HEK293 (cell line): ENCODE measurements around the gene MEGF8.
A peak's percentile ranks its signal among the peaks of the same experiment; 100 is the strongest.

ENCODE experiments used
- HOXD13 ChIP-seq: sonication (generic); formaldehyde crosslinking; IDR thresholded peaks from 2 replicates; pipeline ENCODE4 v1.8.0; 2022; ENCODE audit warnings: missing genetic modification reagents, borderline replicate concordance
- KLF1 ChIP-seq: fragments of 450-650 bp; formaldehyde crosslinking; IDR thresholded peaks from 2 replicates; pipeline ENCODE4 v1.5.1; 2016; ENCODE audit warnings: missing biosample characterization, missing genetic modification characterization
- SP2 ChIP-seq: fragments of 450-650 bp; formaldehyde crosslinking; IDR thresholded peaks from 2 replicates; pipeline ENCODE4 v1.5.1; 2016; ENCODE audit warnings: missing biosample characterization, missing genetic modification characterization
- ZBTB20 ChIP-seq: fragments of 450-650 bp; formaldehyde crosslinking; IDR thresholded peaks from 2 replicates; pipeline ENCODE4 v1.5.1; 2016; ENCODE audit warnings: missing biosample characterization, missing genetic modification characterization
- ZNF266 ChIP-seq: fragments of 450-650 bp; formaldehyde crosslinking; IDR thresholded peaks from 2 replicates; pipeline ENCODE4 v1.5.1; 2016; ENCODE audit warnings: missing biosample characterization, missing genetic modification characterization, low read depth
- ZNF341 ChIP-seq: fragments of 450-650 bp; formaldehyde crosslinking; IDR thresholded peaks from 2 replicates; pipeline ENCODE4; 2016; ENCODE audit warnings: low read depth, missing biosample characterization, missing genetic modification characterization
- ZNF426 ChIP-seq: fragments of 450-650 bp; formaldehyde crosslinking; IDR thresholded peaks from 2 replicates; pipeline ENCODE4 v1.5.1; 2017; ENCODE audit warnings: missing biosample characterization, missing genetic modification characterization, mild to moderate bottlenecking, inconsistent platforms, moderate library complexity
- ZNF501 ChIP-seq: fragments of 450-650 bp; formaldehyde crosslinking; IDR thresholded peaks from 2 replicates; pipeline ENCODE4 v1.5.1; 2016; ENCODE audit warnings: missing biosample characterization, missing genetic modification characterization
- ZNF558 ChIP-seq: fragments of 450-650 bp; formaldehyde crosslinking; IDR thresholded peaks from 2 replicates; pipeline ENCODE4 v1.5.1; 2016; ENCODE audit warnings: missing biosample characterization, missing genetic modification characterization
- ZNF561 ChIP-seq: fragments of 450-650 bp; IDR thresholded peaks from 2 replicates; pipeline ENCODE4 v1.5.1; 2018; ENCODE audit warnings: missing biosample characterization, missing genetic modification characterization, borderline replicate concordance
- ZNF623 ChIP-seq: fragments of 450-650 bp; formaldehyde crosslinking; IDR thresholded peaks from 2 replicates; pipeline ENCODE4 v1.5.1; 2016; ENCODE audit warnings: missing biosample characterization, missing genetic modification characterization
- TF ChIP-seq, protein P1 (sequence below): fragments of 450-650 bp; formaldehyde crosslinking; IDR thresholded peaks from 2 replicates; pipeline ENCODE4 v1.5.1; 2016; ENCODE audit warnings: missing biosample characterization, missing genetic modification characterization
- TF ChIP-seq, protein P2 (sequence below): fragments of 450-650 bp; formaldehyde crosslinking; IDR thresholded peaks from 2 replicates; pipeline ENCODE4 v1.5.1; 2017; ENCODE audit warnings: missing biosample characterization, missing genetic modification characterization
- TF ChIP-seq, protein P3 (sequence below): fragments of 450-650 bp; formaldehyde crosslinking; IDR thresholded peaks from 2 replicates; pipeline ENCODE4 v1.5.1; 2016; ENCODE audit warnings: missing biosample characterization, missing genetic modification characterization
- TF ChIP-seq, protein P4 (sequence below): fragments of 450-650 bp; formaldehyde crosslinking; conservative IDR thresholded peaks from 2 replicates; pipeline ENCODE4 v1.5.1; 2016; ENCODE audit warnings: low read depth, missing biosample characterization, missing genetic modification characterization
- TF ChIP-seq, protein P5 (sequence below): sonication (generic); formaldehyde crosslinking; IDR thresholded peaks from 2 replicates; pipeline ENCODE4 v1.8.1; 2022; ENCODE audit warnings: mild to moderate bottlenecking, moderate library complexity, missing genetic modification reagents
- TF ChIP-seq, protein P6 (sequence below): fragments of 450-650 bp; formaldehyde crosslinking; IDR thresholded peaks from 2 replicates; pipeline ENCODE4 v1.5.0; 2017; ENCODE audit warnings: missing biosample characterization, missing genetic modification characterization, borderline replicate concordance
- TF ChIP-seq, protein P7 (sequence below): fragments of 450-650 bp; formaldehyde crosslinking; IDR thresholded peaks from 2 replicates; pipeline ENCODE4 v1.5.1; 2017; ENCODE audit warnings: missing biosample characterization, missing genetic modification characterization
- TF ChIP-seq, protein P8 (sequence below): fragments of 450-650 bp; formaldehyde crosslinking; IDR thresholded peaks from 2 replicates; pipeline ENCODE4 v1.5.1; 2016; ENCODE audit warnings: missing biosample characterization, missing genetic modification characterization

Gene MEGF8

DNA sequence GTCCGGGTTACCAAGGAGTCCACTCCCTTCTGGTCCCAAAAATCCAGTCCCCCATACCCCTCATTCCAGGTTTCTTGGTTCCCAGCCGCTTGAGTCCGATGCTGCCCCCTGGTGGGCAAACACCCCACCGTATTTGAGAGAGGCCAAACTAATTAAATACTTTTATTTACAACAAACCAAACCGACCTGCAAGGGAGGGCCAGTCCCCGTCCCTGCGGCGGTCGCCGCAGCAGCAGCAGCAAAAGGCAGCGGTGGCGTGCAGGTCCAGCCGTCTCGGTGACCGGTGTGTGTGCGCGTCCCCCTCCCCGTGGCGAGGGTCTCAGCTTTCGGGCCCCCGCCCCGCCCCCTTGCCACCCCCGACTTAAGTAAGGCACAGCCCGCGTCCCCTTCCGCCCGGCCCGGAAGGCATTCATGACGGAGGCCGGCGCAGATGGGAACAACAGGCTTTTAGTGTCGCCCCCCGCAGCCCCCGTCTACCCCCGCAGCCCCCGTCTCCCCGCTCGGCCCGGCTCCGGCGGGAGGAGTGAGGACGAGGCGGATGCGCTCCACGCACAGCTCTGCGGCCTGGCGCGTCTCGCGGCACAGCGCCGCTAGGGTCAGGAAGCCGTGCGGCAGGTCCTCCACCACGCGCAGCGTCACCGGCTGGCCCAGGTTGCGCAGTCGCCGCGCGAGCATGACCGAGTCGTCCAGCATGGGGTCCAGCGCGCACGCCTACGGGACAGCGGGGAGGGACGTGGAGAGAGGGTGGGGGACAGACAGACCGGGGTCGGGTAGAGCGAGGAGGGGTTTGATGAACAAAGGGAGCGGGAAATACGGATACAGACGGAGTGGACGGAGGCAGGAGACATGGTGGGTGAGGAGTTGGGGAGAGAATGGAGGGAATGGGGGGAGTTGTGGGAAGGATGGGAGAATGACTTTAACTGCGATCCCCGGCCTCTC is 76.2 kb downstream of the MEGF8 start (continued):
- TF ChIP-seq, protein P1, sequence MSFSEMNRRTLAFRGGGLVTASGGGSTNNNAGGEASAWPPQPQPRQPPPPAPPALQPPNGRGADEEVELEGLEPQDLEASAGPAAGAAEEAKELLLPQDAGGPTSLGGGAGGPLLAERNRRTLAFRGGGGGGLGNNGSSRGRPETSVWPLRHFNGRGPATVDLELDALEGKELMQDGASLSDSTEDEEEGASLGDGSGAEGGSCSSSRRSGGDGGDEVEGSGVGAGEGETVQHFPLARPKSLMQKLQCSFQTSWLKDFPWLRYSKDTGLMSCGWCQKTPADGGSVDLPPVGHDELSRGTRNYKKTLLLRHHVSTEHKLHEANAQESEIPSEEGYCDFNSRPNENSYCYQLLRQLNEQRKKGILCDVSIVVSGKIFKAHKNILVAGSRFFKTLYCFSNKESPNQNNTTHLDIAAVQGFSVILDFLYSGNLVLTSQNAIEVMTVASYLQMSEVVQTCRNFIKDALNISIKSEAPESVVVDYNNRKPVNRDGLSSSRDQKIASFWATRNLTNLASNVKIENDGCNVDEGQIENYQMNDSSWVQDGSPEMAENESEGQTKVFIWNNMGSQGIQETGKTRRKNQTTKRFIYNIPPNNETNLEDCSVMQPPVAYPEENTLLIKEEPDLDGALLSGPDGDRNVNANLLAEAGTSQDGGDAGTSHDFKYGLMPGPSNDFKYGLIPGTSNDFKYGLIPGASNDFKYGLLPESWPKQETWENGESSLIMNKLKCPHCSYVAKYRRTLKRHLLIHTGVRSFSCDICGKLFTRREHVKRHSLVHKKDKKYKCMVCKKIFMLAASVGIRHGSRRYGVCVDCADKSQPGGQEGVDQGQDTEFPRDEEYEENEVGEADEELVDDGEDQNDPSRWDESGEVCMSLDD, result peak; percentile 44; the same call in 1 of the 2 replicates
- TF ChIP-seq, protein P2, sequence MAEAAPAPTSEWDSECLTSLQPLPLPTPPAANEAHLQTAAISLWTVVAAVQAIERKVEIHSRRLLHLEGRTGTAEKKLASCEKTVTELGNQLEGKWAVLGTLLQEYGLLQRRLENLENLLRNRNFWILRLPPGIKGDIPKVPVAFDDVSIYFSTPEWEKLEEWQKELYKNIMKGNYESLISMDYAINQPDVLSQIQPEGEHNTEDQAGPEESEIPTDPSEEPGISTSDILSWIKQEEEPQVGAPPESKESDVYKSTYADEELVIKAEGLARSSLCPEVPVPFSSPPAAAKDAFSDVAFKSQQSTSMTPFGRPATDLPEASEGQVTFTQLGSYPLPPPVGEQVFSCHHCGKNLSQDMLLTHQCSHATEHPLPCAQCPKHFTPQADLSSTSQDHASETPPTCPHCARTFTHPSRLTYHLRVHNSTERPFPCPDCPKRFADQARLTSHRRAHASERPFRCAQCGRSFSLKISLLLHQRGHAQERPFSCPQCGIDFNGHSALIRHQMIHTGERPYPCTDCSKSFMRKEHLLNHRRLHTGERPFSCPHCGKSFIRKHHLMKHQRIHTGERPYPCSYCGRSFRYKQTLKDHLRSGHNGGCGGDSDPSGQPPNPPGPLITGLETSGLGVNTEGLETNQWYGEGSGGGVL (tag by site-specific recombination), result peak; percentile 49; the same call in 1 of the 2 replicates
- TF ChIP-seq, protein P3, sequence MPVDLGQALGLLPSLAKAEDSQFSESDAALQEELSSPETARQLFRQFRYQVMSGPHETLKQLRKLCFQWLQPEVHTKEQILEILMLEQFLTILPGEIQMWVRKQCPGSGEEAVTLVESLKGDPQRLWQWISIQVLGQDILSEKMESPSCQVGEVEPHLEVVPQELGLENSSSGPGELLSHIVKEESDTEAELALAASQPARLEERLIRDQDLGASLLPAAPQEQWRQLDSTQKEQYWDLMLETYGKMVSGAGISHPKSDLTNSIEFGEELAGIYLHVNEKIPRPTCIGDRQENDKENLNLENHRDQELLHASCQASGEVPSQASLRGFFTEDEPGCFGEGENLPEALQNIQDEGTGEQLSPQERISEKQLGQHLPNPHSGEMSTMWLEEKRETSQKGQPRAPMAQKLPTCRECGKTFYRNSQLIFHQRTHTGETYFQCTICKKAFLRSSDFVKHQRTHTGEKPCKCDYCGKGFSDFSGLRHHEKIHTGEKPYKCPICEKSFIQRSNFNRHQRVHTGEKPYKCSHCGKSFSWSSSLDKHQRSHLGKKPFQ, result no peak
- TF ChIP-seq, protein P4, sequence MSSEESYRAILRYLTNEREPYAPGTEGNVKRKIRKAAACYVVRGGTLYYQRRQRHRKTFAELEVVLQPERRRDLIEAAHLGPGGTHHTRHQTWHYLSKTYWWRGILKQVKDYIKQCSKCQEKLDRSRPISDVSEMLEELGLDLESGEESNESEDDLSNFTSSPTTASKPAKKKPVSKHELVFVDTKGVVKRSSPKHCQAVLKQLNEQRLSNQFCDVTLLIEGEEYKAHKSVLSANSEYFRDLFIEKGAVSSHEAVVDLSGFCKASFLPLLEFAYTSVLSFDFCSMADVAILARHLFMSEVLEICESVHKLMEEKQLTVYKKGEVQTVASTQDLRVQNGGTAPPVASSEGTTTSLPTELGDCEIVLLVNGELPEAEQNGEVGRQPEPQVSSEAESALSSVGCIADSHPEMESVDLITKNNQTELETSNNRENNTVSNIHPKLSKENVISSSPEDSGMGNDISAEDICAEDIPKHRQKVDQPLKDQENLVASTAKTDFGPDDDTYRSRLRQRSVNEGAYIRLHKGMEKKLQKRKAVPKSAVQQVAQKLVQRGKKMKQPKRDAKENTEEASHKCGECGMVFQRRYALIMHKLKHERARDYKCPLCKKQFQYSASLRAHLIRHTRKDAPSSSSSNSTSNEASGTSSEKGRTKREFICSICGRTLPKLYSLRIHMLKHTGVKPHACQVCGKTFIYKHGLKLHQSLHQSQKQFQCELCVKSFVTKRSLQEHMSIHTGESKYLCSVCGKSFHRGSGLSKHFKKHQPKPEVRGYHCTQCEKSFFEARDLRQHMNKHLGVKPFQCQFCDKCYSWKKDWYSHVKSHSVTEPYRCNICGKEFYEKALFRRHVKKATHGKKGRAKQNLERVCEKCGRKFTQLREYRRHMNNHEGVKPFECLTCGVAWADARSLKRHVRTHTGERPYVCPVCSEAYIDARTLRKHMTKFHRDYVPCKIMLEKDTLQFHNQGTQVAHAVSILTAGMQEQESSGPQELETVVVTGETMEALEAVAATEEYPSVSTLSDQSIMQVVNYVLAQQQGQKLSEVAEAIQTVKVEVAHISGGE (tag by site-specific recombination), result peak; percentile 44; the same call in 1 of the 2 replicates
- TF ChIP-seq, protein P5, sequence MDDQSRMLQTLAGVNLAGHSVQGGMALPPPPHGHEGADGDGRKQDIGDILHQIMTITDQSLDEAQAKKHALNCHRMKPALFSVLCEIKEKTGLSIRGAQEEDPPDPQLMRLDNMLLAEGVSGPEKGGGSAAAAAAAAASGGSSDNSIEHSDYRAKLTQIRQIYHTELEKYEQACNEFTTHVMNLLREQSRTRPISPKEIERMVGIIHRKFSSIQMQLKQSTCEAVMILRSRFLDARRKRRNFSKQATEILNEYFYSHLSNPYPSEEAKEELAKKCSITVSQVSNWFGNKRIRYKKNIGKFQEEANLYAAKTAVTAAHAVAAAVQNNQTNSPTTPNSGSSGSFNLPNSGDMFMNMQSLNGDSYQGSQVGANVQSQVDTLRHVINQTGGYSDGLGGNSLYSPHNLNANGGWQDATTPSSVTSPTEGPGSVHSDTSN (CRISPR knock-in tag), result 0 out of 2 replicates have a peak, but pooled peaks have one; percentile 81
- TF ChIP-seq SP2 (tag by site-specific recombination) (no peak), ZNF341 (tag by site-specific recombination) (peak; percentile 82), HOXD13 (no peak), ZNF501 (peak; percentile 40; the same call in 1 of the 2 replicates), ZNF558 (tag by site-specific recombination) (no peak), ZNF266 (tag by site-specific recombination) (peak; percentile 21; the same call in 1 of the 2 replicates), ZNF561 (peak; percentile 44; the same call in 1 of the 2 replicates), ZBTB20 (no peak; the same call in 1 of the 2 replicates), ZNF623 (tag by site-specific recombination) (no peak), KLF1 (tag by site-specific recombination) (no peak), ZNF426 (tag by site-specific recombination) (no peak)
- TF ChIP-seq, protein P6, sequence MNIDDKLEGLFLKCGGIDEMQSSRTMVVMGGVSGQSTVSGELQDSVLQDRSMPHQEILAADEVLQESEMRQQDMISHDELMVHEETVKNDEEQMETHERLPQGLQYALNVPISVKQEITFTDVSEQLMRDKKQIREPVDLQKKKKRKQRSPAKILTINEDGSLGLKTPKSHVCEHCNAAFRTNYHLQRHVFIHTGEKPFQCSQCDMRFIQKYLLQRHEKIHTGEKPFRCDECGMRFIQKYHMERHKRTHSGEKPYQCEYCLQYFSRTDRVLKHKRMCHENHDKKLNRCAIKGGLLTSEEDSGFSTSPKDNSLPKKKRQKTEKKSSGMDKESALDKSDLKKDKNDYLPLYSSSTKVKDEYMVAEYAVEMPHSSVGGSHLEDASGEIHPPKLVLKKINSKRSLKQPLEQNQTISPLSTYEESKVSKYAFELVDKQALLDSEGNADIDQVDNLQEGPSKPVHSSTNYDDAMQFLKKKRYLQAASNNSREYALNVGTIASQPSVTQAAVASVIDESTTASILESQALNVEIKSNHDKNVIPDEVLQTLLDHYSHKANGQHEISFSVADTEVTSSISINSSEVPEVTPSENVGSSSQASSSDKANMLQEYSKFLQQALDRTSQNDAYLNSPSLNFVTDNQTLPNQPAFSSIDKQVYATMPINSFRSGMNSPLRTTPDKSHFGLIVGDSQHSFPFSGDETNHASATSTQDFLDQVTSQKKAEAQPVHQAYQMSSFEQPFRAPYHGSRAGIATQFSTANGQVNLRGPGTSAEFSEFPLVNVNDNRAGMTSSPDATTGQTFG (tag by site-specific recombination), result no peak
- TF ChIP-seq, protein P7, sequence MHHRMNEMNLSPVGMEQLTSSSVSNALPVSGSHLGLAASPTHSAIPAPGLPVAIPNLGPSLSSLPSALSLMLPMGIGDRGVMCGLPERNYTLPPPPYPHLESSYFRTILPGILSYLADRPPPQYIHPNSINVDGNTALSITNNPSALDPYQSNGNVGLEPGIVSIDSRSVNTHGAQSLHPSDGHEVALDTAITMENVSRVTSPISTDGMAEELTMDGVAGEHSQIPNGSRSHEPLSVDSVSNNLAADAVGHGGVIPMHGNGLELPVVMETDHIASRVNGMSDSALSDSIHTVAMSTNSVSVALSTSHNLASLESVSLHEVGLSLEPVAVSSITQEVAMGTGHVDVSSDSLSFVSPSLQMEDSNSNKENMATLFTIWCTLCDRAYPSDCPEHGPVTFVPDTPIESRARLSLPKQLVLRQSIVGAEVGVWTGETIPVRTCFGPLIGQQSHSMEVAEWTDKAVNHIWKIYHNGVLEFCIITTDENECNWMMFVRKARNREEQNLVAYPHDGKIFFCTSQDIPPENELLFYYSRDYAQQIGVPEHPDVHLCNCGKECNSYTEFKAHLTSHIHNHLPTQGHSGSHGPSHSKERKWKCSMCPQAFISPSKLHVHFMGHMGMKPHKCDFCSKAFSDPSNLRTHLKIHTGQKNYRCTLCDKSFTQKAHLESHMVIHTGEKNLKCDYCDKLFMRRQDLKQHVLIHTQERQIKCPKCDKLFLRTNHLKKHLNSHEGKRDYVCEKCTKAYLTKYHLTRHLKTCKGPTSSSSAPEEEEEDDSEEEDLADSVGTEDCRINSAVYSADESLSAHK, result no peak
- TF ChIP-seq, protein P8, sequence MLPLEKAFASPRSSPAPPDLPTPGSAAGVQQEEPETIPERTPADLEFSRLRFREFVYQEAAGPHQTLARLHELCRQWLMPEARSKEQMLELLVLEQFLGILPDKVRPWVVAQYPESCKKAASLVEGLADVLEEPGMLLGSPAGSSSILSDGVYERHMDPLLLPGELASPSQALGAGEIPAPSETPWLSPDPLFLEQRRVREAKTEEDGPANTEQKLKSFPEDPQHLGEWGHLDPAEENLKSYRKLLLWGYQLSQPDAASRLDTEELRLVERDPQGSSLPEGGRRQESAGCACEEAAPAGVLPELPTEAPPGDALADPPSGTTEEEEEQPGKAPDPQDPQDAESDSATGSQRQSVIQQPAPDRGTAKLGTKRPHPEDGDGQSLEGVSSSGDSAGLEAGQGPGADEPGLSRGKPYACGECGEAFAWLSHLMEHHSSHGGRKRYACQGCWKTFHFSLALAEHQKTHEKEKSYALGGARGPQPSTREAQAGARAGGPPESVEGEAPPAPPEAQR (tag by site-specific recombination), result no peak
